ENCODE measurements around the gene C9orf50.

GRCh38 chr9:129644365-129644764 lies 23.5 kb upstream of the C9orf50 start:
- TF ChIP-seq CTCF (IDR thresholded peaks at IDR 0.05) (no peak), POLR2AphosphoS5 (IDR thresholded peaks at IDR 0.05) (no peak)
